ENCODE measurements around the gene GNA15.
"Not testable (repeated sequence)": the region's sequence is repeated elsewhere in the genome, so short reads cannot be mapped to it uniquely, and the experiment has no call there.

Gene GNA15

GRCh38 chr19:3190470-3190770, 54.6 kb downstream of the GNA15 start:
- Histone ChIP-seq H4K20me1 (ENCODE audit: control insufficient read depth, insufficient read depth, low read depth, low read length) (peaks cover 27% of the 10 kb centered on the region; the same call in 1 of the 2 replicates), H3K4me3 (ENCODE audit: low read length) (no peak overlapping the region), H3K79me2 (ENCODE audit: control insufficient read depth, low read length) (peaks cover 83% of the 10 kb centered on the region), H3K9me3 (ENCODE audit: control insufficient read depth, insufficient read depth, low read length) (no peaks in the 10 kb centered on the region), H3K36me3 (ENCODE audit: control insufficient read depth, low read length) (peaks cover 44% of the 10 kb centered on the region), H3K27me3 (ENCODE audit: control insufficient read depth, low read length) (no peaks in the 10 kb centered on the region), H3F3A (ENCODE audit: control insufficient read depth, insufficient read depth) (no peaks in the 10 kb centered on the region), H3K4me2 (ENCODE audit: low read length) (no peak overlapping the region), H3K27ac (ENCODE audit: low read depth, low read length) (no peak overlapping the region), H3K4me1 (ENCODE audit: control insufficient read depth, low read length) (peaks cover 17% of the 10 kb centered on the region), H3K9me2 (replicated peaks; ENCODE audit: control insufficient read depth, low read length) (no peaks in the 10 kb centered on the region)
- TF ChIP-seq EZH2phosphoT487 (IDR thresholded peaks at IDR 0.05; ENCODE audit: borderline replicate concordance, low read length) (no peak), CTCF (IDR thresholded peaks at IDR 0.05; ENCODE audit: low read depth, low read length, poor library complexity, severe bottlenecking) (no peak)

GRCh38 chr19:3190921-3191805, 55.3 kb downstream of the GNA15 start:
- H3K4me3 ChIP-seq (ENCODE audit: low read length): no peak overlapping the region
- H4K20me1 ChIP-seq (ENCODE audit: control insufficient read depth, insufficient read depth, low read depth, low read length): peaks cover 27% of the 10 kb centered on the region; the same call in 1 of the 2 replicates
- H3K4me1 ChIP-seq (ENCODE audit: control insufficient read depth, low read length): peaks cover 17% of the 10 kb centered on the region
- H3K4me2 ChIP-seq (ENCODE audit: low read length): no peak overlapping the region
- no peaks in the 10 kb centered on the region for H3K9me2 ChIP-seq (replicated peaks; ENCODE audit: control insufficient read depth, low read length)
- no peaks in the 10 kb centered on the region for H3F3A ChIP-seq (ENCODE audit: control insufficient read depth, insufficient read depth)
- TF ChIP-seq EZH2phosphoT487 (IDR thresholded peaks at IDR 0.05; ENCODE audit: borderline replicate concordance, low read length): no peak
- no peak for TF ChIP-seq CTCF (IDR thresholded peaks at IDR 0.05; ENCODE audit: low read depth, low read length, poor library complexity, severe bottlenecking)
- H3K27ac ChIP-seq (ENCODE audit: low read depth, low read length): no peak overlapping the region
- H3K27me3 ChIP-seq (ENCODE audit: control insufficient read depth, low read length): no peaks in the 10 kb centered on the region
- peaks cover 80% of the 10 kb centered on the region for H3K79me2 ChIP-seq (ENCODE audit: control insufficient read depth, low read length)
- H3K9me3 ChIP-seq (ENCODE audit: control insufficient read depth, insufficient read depth, low read length): no peaks in the 10 kb centered on the region
- peaks cover 46% of the 10 kb centered on the region for H3K36me3 ChIP-seq (ENCODE audit: control insufficient read depth, low read length)

DNA sequence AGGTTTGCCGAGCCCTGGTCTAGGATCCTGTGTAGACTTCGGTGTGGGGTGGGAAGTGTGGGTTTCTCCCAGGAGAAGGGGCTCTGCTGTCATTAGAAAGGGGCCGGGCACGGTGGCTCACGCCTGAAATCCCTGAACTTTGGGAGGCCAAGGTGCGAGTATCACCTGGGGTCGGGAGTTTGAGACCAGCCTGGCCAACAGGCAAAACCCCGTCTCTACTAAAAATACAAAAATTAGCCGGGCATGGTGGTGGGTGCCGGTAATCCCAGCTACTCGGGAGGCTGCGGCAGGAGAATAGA, 55.9 kb downstream of the GNA15 start:
- H3K4me2 ChIP-seq (ENCODE audit: low read length); H3K27me3 ChIP-seq (ENCODE audit: control insufficient read depth, low read length); H3K9me3 ChIP-seq (ENCODE audit: control insufficient read depth, insufficient read depth, low read length); H3K4me3 ChIP-seq (ENCODE audit: low read length); H3K27ac ChIP-seq (ENCODE audit: low read depth, low read length); H3K9me2 ChIP-seq (replicated peaks; ENCODE audit: control insufficient read depth, low read length); H3F3A ChIP-seq (ENCODE audit: control insufficient read depth, insufficient read depth): not testable (repeated sequence)
- Histone ChIP-seq H4K20me1 (ENCODE audit: control insufficient read depth, insufficient read depth, low read depth, low read length) (peaks cover 27% of the 10 kb centered on the region; the same call in 1 of the 2 replicates), H3K36me3 (ENCODE audit: control insufficient read depth, low read length) (peaks cover 51% of the 10 kb centered on the region), H3K4me1 (ENCODE audit: control insufficient read depth, low read length) (peaks cover 16% of the 10 kb centered on the region), H3K79me2 (ENCODE audit: control insufficient read depth, low read length) (peaks cover 74% of the 10 kb centered on the region)

- Histone ChIP-seq H3K9me3 (ENCODE audit: control insufficient read depth, insufficient read depth, low read length) (no peaks in the 10 kb centered on the region), H3K27ac (ENCODE audit: low read depth, low read length) (no peak overlapping the region), H3K36me3 (ENCODE audit: control insufficient read depth, low read length) (peaks cover 52% of the 10 kb centered on the region), H3K4me1 (ENCODE audit: control insufficient read depth, low read length) (peaks cover 12% of the 10 kb centered on the region), H3K4me3 (ENCODE audit: low read length) (no peak overlapping the region), H4K20me1 (ENCODE audit: control insufficient read depth, insufficient read depth, low read depth, low read length) (peaks cover 22% of the 10 kb centered on the region; the same call in 1 of the 2 replicates), H3K9me2 (replicated peaks; ENCODE audit: control insufficient read depth, low read length) (no peaks in the 10 kb centered on the region), H3K79me2 (ENCODE audit: control insufficient read depth, low read length) (peaks cover 69% of the 10 kb centered on the region), H3K4me2 (ENCODE audit: low read length) (no peak overlapping the region), H3F3A (ENCODE audit: control insufficient read depth, insufficient read depth) (no peaks in the 10 kb centered on the region), H3K27me3 (ENCODE audit: control insufficient read depth, low read length) (no peaks in the 10 kb centered on the region)
- TF ChIP-seq CTCF (IDR thresholded peaks at IDR 0.05; ENCODE audit: low read depth, low read length, poor library complexity, severe bottlenecking): no peak
- TF ChIP-seq EZH2phosphoT487 (IDR thresholded peaks at IDR 0.05; ENCODE audit: borderline replicate concordance, low read length): no peak
Measured at GRCh38 chr19:3192228-3192635, 56.4 kb downstream of the GNA15 start.
